AG09309 (cell line): ENCODE data around the gene RPE.

Source experiments
- DNase-seq: peaks from one replicate; pipeline ENCODE4 v3.0.0-alpha.2; 2010; ENCODE audit warnings: low read depth
- H3K4me3 ChIP-seq: 2 replicates; pipeline ENCODE4 v1.5.1; 2011; ENCODE audit warnings: mild to moderate bottlenecking, low read depth, low read length, moderate library complexity; ENCODE audit not compliant: control insufficient read depth
- CTCF ChIP-seq: IDR thresholded peaks from 2 replicates; pipeline ENCODE4 v1.5.1; 2011; ENCODE audit warnings: mild to moderate bottlenecking, low read depth, low read length, inconsistent platforms; ENCODE audit not compliant: insufficient read depth, control insufficient read depth; ENCODE audit errors: missing control alignments

The RPE gene

GRCh38 chr2:210020138-210020537 lies 17.7 kb downstream of the RPE start:
- no peak for DNase-seq
- no peak for TF ChIP-seq CTCF
- no peak overlapping the region for H3K4me3 ChIP-seq

- no peak for TF ChIP-seq CTCF
- DNase-seq = no peak
- H3K4me3 ChIP-seq = no peak overlapping the region
Observed at GRCh38 chr2:210022824-210023223, 20.4 kb downstream of the RPE start.

GRCh38 chr2:210027608-210028007 lies 25.2 kb downstream of the RPE start:
- TF ChIP-seq CTCF = no peak
- no peak for DNase-seq
- H3K4me3 ChIP-seq = no peak overlapping the region

- no peak for TF ChIP-seq CTCF
- DNase-seq = no peak
- H3K4me3 ChIP-seq = no peak overlapping the region
Observed at GRCh38 chr2:210028178-210028577, 25.7 kb downstream of the RPE start.

- no peak for TF ChIP-seq CTCF
- DNase-seq = no peak
- no peak overlapping the region for H3K4me3 ChIP-seq
Observed at GRCh38 chr2:210034087-210034683, 31.7 kb downstream of the RPE start.

GRCh38 chr2:210035679-210036078 lies 33.2 kb downstream of the RPE start:
- TF ChIP-seq CTCF = no peak
- no peak overlapping the region for H3K4me3 ChIP-seq
- DNase-seq = no peak

- TF ChIP-seq CTCF = no peak
- H3K4me3 ChIP-seq = no peak overlapping the region
- no peak for DNase-seq
Observed at GRCh38 chr2:210038078-210038477, 35.6 kb downstream of the RPE start.
